A673 (cell line): ENCODE measurements around the gene HAPSTR1. TPM values are rescaled to one million over a fixed set of nuclear protein-coding genes. Genes with fewer than 3 reads are reported as not detected.

ENCODE experiments used
- BruUV-seq: library from RNA; stranded (reverse); fragments of 400-500 nt; replicated peaks from 2 replicates; lab custom pipeline; 2021; lab: Mats Ljungman, UMichigan
- CTCF ChIA-PET: fragments of 300-600 bp; sonication (Branson Sonifier 250); formaldehyde crosslinking; loops from one replicate; lab custom pipeline; 2022; ENCODE audit warnings: antibody characterized with exemption; lab: Charles Lee
- POLR2A ChIA-PET: fragments of 300-600 bp; sonication (Branson Sonifier 250); formaldehyde crosslinking; loops from one replicate; lab custom pipeline; 2022; ENCODE audit warnings: antibody characterized with exemption; ENCODE audit not compliant: low non-redundant PET; lab: Charles Lee
- DNase-seq: peaks from one replicate; pipeline ENCODE4 v3.0.0-alpha.2; 2015; ENCODE audit warnings: low spot score
- H3K27ac ChIP-seq: fragments of 200-600 bp; sonication (generic); 2 replicates; pipeline ENCODE4 v1.5.1; 2016; ENCODE audit warnings: mixed run types, low read depth, mild to moderate bottlenecking, mixed read lengths, antibody characterized with exemption, low read length; ENCODE audit not compliant: poor library complexity, severe bottlenecking
- H3K27me3 ChIP-seq: fragments of 200-600 bp; sonication (generic); replicated peaks from 2 replicates; pipeline ENCODE4 v1.6.1; 2017; ENCODE audit warnings: mixed run types, low read depth, mild to moderate bottlenecking, mixed read lengths, antibody characterized with exemption, low read length; ENCODE audit not compliant: insufficient read depth, poor library complexity
- H3K36me3 ChIP-seq: fragments of 200-600 bp; sonication (generic); 2 replicates; pipeline ENCODE4 v1.6.1; 2016; ENCODE audit warnings: mixed run types, mild to moderate bottlenecking, mixed read lengths, antibody characterized with exemption, low read length; ENCODE audit not compliant: insufficient read depth, poor library complexity, severe bottlenecking
- H3K4me1 ChIP-seq: fragments of 200-600 bp; sonication (generic); 2 replicates; pipeline ENCODE4 v1.6.1; 2017; ENCODE audit warnings: mixed run types, mild to moderate bottlenecking, mixed read lengths, antibody characterized with exemption, low read length; ENCODE audit not compliant: insufficient read depth, poor library complexity, severe bottlenecking
- H3K4me3 ChIP-seq: fragments of 200-600 bp; sonication (generic); 2 replicates; pipeline ENCODE4 v1.5.1; 2016; ENCODE audit warnings: low read depth, mixed run types, mild to moderate bottlenecking, mixed read lengths, low read length; ENCODE audit not compliant: poor library complexity, severe bottlenecking
- H3K9me3 ChIP-seq: fragments of 200-600 bp; sonication (generic); 2 replicates; pipeline ENCODE4 v1.6.1; 2016; ENCODE audit warnings: mixed run types, low read depth, mild to moderate bottlenecking, mixed read lengths, antibody characterized with exemption, low read length; ENCODE audit not compliant: poor library complexity, severe bottlenecking
- CTCF ChIP-seq: fragments of 300-800, 200-600 bp; sonication (generic); conservative IDR thresholded peaks from 2 replicates; pipeline ENCODE4 v1.5.1; 2017; ENCODE audit warnings: low read depth, mild to moderate bottlenecking, antibody characterized with exemption, low read length, moderate library complexity, mixed read lengths
- EZH2 ChIP-seq: fragments of 200-600 bp; sonication (generic); IDR thresholded peaks from 2 replicates; pipeline ENCODE4 v1.6.1; 2017; ENCODE audit warnings: borderline replicate concordance, low read depth, mild to moderate bottlenecking, mixed read lengths, antibody characterized with exemption, low read length; ENCODE audit not compliant: poor library complexity, severe bottlenecking
- intact Hi-C: fragments of 100-400 bp; cut with micrococcal nuclease; formaldehyde crosslinking; loops from one replicate; pipeline ENCODE4 v1.10.0; 2022; ENCODE audit not compliant: unreplicated experiment
- total RNA-seq: library from RNA; stranded (reverse); gene quantifications from 2 replicates; pipeline ENCODE4 v1.2.3, GENCODE V29; 2021

HAPSTR1 gene
- total RNA-seq, 1 experiment from 2014 or later, result 90.4 TPM

DNA sequence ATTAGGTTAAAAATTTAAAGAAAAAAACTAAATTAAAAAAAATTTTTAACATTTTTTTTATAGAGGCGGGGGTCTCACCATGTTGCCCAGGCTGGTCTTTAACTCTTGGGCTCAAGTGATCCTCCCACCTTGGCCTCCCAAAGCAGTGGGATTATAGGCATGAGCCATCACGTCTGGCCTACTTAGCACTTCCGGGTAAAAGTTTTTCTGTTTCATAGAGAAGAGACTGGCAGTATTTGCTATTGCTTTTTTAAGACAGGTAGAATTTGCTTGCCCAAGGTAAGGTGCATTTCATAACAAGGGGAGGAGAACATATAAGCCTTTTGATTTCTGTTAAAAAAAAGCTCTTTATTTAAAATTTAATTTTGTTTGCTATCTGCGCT is 12.0 kb upstream of the HAPSTR1 start:
- H3K27ac ChIP-seq, result no peak overlapping the region
- POLR2A ChIA-PET, result no interaction called here

GRCh38 chr16:9081158-9081557 is 10.3 kb upstream of the HAPSTR1 start:
- H3K27me3 ChIP-seq, result no peaks in the 10 kb centered on the region
- no TSS peak for BruUV-seq
- intact Hi-C loops, result no loop called here
- ChIA-PET CTCF (no interaction called here), POLR2A (no interaction called here)
- no peak overlapping the region for H3K4me3 ChIP-seq
- H3K9me3 ChIP-seq, result no peaks in the 10 kb centered on the region
- TF ChIP-seq EZH2 (no peak), CTCF (no peak)
- no peak overlapping the region for H3K27ac ChIP-seq
- H3K36me3 ChIP-seq, result no peaks in the 10 kb centered on the region
- DNase-seq, result no peak
- H3K4me1 ChIP-seq, result peaks cover 3% of the 10 kb centered on the region

More for the DNA sequence above, 12.0 kb upstream of the HAPSTR1 start:
- no peak overlapping the region for H3K4me3 ChIP-seq
- no peaks in the 10 kb centered on the region for H3K27me3 ChIP-seq
- H3K9me3 ChIP-seq, result no peaks in the 10 kb centered on the region
- CTCF ChIA-PET, result no interaction called here
- TF ChIP-seq EZH2 (no peak), CTCF (no peak)
- no peak for DNase-seq
- H3K4me1 ChIP-seq, result peaks cover 3% of the 10 kb centered on the region
- intact Hi-C loops, result no loop called here
- H3K36me3 ChIP-seq, result no peaks in the 10 kb centered on the region
- BruUV-seq, result no TSS peak

- no TSS peak for BruUV-seq
- no peak for DNase-seq
- POLR2A ChIA-PET, result no interaction called here
- intact Hi-C loops, result no loop called here
- H3K9me3 ChIP-seq, result no peaks in the 10 kb centered on the region
- no peak overlapping the region for H3K4me3 ChIP-seq
- peaks cover 3% of the 10 kb centered on the region for H3K4me1 ChIP-seq
- CTCF ChIA-PET, result no interaction called here
- no peaks in the 10 kb centered on the region for H3K27me3 ChIP-seq
- TF ChIP-seq EZH2 (no peak), CTCF (no peak)
- H3K27ac ChIP-seq, result no peak overlapping the region
- no peaks in the 10 kb centered on the region for H3K36me3 ChIP-seq
These were observed 9.6 kb upstream of the HAPSTR1 start for GRCh38 chr16:9081843-9082242.
